GM12878 (cell line): Measurements from ENCODE around the gene AMBRA1.

Experiments used
- CTCF ChIP-seq, 3 experiments: IDR thresholded peaks in 2 of 3; conservative IDR thresholded peaks in 1 of 3; 2 replicates each; pipeline ENCODE4 v1.5.1; 2011; ENCODE audit warnings: low read depth in 3 of 3, low read length in 3 of 3, mild to moderate bottlenecking in 3 of 3, control low read depth in 2 of 3, moderate library complexity in 2 of 3, inconsistent platforms in 1 of 3, mixed read lengths in 1 of 3; ENCODE audit not compliant: control insufficient read depth in 2 of 3, insufficient read depth in 1 of 3; ENCODE audit errors: extremely low read depth in 1 of 3
- NBN ChIP-seq: fragments of 450-650 bp; IDR thresholded peaks from 2 replicates; pipeline ENCODE4 v1.6.1; 2016
- POLR2A ChIP-seq: IDR thresholded peaks from 2 replicates; pipeline ENCODE4 v1.6.1; 2011; ENCODE audit warnings: low read depth, mild to moderate bottlenecking, low read length
- SP1 ChIP-seq: IDR thresholded peaks from one replicate; pipeline ENCODE4 v1.6.1; 2011; ENCODE audit warnings: low read depth, low read length
- YY1 ChIP-seq: IDR thresholded peaks from 2 replicates; pipeline ENCODE4 v1.6.1; 2011; ENCODE audit warnings: low read depth, mild to moderate bottlenecking, low read length

GRCh38 chr11:46479601-46480000 is 114.2 kb downstream of the AMBRA1 start:
- no peak for TF ChIP-seq SP1
- TF ChIP-seq CTCF (IDR thresholded peaks at IDR 0.05 in 2 of 3, conservative IDR thresholded peaks at IDR 0.05 in 1 of 3; ENCODE audit: control insufficient read depth in 2 of 3, extremely low read depth in 1 of 3, insufficient read depth in 1 of 3, low read depth in 3 of 3, low read length in 3 of 3) = no peak
- no peak for TF ChIP-seq YY1
- TF ChIP-seq POLR2A = no peak
- TF ChIP-seq NBN = no peak
